ENCODE measurements around the gene ERICH6. TPM values are rescaled to one million over a fixed set of nuclear protein-coding genes. Genes with fewer than 3 reads are reported as not detected.

The ERICH6 gene
- total and polyA plus RNA-seq, 2 experiments from 2014 or later: 0.32 TPM; not detected in 1

DNA sequence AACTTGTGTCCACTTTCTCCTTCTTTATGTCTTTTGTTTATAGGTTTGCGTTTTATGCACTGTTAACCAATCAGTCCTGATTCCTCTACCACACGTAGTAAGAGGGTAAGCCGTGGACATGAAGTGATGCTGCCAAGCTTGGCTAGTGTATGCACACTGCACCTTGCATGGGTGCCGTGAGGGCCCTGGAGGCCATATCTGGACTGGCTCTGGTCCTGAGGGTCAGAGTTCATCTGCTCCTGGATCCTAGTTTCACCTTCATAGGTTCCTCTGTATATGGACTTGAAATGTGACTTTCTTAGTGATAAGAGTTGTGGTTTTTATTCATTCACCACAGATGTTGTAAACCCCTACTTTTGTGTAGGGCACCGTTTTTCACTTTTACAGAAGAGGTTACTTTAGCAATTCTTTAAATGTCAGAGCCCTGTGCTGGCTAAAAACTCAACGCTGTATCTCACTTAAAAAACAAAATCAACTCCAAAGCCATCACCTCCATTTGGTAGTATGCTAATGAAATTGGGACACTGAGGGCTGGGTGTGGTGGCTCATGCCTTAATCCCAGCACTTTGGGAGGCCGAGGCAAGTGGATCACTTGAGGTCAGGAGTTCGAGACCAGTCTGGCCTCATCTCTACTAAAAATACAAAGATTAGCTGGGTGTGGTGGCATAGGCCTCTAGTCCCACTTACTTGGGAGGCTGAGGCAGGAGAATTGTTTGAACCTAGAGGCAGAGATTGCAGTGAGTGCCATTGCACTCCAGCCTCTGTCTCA, 36.3 kb upstream of the ERICH6 start:
- Mint-ChIP-seq H3K9me3 (no peaks in the 10 kb centered on the region), H3K4me1 (peaks cover 24% of the 10 kb centered on the region), H3K27me3 (ENCODE audit: insufficient read depth, low read depth, poor library complexity) (no peaks in the 10 kb centered on the region), H3K4me3 (no peak overlapping the region), H3K36me3 (ENCODE audit: low read depth) (no peaks in the 10 kb centered on the region), H3K27ac (no peak overlapping the region)
- no peaks in the 10 kb centered on the region for H3F3A ChIP-seq (replicated peaks; ENCODE audit: low read depth)
- no peaks in the 10 kb centered on the region for H3K36me3 ChIP-seq (ENCODE audit: insufficient read depth)
- no peak overlapping the region for H3K4me2 ChIP-seq
- H4K20me1 ChIP-seq (replicated peaks; ENCODE audit: insufficient read depth): no peaks in the 10 kb centered on the region
- no peak for DNase-seq (ENCODE audit: low spot score)
- no peak for ATAC-seq
- no peaks in the 10 kb centered on the region for H3K9me2 ChIP-seq (ENCODE audit: insufficient read depth)
- H3K4me1 ChIP-seq (ENCODE audit: insufficient read depth): peaks cover 12% of the 10 kb centered on the region; the same call in 1 of the 2 replicates
- no peak for TF ChIP-seq EZH2 (IDR thresholded peaks at IDR 0.05; ENCODE audit: low read depth, unreplicated experiment)
- TF ChIP-seq POLR2AphosphoS5 (IDR thresholded peaks at IDR 0.05; ENCODE audit: low read depth): no peak
- TF ChIP-seq CREB1 (CRISPR knock-in tag; IDR thresholded peaks at IDR 0.05; ENCODE audit: low read depth): no peak
- TF ChIP-seq ZNF114 (CRISPR knock-in tag; IDR thresholded peaks at IDR 0.05): no peak
- no peak for TF ChIP-seq STAT1 (IDR thresholded peaks at IDR 0.05; ENCODE audit: unreplicated experiment)
- TF ChIP-seq JUNB (IDR thresholded peaks at IDR 0.05; ENCODE audit: unreplicated experiment): no peak
- TF ChIP-seq ETS1 (IDR thresholded peaks at IDR 0.05): no peak
- no peak for TF ChIP-seq ZNF331 (CRISPR knock-in tag; IDR thresholded peaks at IDR 0.05; ENCODE audit: low read depth)
- TF ChIP-seq, protein P1, sequence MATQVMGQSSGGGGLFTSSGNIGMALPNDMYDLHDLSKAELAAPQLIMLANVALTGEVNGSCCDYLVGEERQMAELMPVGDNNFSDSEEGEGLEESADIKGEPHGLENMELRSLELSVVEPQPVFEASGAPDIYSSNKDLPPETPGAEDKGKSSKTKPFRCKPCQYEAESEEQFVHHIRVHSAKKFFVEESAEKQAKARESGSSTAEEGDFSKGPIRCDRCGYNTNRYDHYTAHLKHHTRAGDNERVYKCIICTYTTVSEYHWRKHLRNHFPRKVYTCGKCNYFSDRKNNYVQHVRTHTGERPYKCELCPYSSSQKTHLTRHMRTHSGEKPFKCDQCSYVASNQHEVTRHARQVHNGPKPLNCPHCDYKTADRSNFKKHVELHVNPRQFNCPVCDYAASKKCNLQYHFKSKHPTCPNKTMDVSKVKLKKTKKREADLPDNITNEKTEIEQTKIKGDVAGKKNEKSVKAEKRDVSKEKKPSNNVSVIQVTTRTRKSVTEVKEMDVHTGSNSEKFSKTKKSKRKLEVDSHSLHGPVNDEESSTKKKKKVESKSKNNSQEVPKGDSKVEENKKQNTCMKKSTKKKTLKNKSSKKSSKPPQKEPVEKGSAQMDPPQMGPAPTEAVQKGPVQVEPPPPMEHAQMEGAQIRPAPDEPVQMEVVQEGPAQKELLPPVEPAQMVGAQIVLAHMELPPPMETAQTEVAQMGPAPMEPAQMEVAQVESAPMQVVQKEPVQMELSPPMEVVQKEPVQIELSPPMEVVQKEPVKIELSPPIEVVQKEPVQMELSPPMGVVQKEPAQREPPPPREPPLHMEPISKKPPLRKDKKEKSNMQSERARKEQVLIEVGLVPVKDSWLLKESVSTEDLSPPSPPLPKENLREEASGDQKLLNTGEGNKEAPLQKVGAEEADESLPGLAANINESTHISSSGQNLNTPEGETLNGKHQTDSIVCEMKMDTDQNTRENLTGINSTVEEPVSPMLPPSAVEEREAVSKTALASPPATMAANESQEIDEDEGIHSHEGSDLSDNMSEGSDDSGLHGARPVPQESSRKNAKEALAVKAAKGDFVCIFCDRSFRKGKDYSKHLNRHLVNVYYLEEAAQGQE (IDR thresholded peaks at IDR 0.05; ENCODE audit: unreplicated experiment): no peak
- TF ChIP-seq NANOG (IDR thresholded peaks at IDR 0.05; ENCODE audit: borderline replicate concordance): no peak
- TF ChIP-seq, protein P2, sequence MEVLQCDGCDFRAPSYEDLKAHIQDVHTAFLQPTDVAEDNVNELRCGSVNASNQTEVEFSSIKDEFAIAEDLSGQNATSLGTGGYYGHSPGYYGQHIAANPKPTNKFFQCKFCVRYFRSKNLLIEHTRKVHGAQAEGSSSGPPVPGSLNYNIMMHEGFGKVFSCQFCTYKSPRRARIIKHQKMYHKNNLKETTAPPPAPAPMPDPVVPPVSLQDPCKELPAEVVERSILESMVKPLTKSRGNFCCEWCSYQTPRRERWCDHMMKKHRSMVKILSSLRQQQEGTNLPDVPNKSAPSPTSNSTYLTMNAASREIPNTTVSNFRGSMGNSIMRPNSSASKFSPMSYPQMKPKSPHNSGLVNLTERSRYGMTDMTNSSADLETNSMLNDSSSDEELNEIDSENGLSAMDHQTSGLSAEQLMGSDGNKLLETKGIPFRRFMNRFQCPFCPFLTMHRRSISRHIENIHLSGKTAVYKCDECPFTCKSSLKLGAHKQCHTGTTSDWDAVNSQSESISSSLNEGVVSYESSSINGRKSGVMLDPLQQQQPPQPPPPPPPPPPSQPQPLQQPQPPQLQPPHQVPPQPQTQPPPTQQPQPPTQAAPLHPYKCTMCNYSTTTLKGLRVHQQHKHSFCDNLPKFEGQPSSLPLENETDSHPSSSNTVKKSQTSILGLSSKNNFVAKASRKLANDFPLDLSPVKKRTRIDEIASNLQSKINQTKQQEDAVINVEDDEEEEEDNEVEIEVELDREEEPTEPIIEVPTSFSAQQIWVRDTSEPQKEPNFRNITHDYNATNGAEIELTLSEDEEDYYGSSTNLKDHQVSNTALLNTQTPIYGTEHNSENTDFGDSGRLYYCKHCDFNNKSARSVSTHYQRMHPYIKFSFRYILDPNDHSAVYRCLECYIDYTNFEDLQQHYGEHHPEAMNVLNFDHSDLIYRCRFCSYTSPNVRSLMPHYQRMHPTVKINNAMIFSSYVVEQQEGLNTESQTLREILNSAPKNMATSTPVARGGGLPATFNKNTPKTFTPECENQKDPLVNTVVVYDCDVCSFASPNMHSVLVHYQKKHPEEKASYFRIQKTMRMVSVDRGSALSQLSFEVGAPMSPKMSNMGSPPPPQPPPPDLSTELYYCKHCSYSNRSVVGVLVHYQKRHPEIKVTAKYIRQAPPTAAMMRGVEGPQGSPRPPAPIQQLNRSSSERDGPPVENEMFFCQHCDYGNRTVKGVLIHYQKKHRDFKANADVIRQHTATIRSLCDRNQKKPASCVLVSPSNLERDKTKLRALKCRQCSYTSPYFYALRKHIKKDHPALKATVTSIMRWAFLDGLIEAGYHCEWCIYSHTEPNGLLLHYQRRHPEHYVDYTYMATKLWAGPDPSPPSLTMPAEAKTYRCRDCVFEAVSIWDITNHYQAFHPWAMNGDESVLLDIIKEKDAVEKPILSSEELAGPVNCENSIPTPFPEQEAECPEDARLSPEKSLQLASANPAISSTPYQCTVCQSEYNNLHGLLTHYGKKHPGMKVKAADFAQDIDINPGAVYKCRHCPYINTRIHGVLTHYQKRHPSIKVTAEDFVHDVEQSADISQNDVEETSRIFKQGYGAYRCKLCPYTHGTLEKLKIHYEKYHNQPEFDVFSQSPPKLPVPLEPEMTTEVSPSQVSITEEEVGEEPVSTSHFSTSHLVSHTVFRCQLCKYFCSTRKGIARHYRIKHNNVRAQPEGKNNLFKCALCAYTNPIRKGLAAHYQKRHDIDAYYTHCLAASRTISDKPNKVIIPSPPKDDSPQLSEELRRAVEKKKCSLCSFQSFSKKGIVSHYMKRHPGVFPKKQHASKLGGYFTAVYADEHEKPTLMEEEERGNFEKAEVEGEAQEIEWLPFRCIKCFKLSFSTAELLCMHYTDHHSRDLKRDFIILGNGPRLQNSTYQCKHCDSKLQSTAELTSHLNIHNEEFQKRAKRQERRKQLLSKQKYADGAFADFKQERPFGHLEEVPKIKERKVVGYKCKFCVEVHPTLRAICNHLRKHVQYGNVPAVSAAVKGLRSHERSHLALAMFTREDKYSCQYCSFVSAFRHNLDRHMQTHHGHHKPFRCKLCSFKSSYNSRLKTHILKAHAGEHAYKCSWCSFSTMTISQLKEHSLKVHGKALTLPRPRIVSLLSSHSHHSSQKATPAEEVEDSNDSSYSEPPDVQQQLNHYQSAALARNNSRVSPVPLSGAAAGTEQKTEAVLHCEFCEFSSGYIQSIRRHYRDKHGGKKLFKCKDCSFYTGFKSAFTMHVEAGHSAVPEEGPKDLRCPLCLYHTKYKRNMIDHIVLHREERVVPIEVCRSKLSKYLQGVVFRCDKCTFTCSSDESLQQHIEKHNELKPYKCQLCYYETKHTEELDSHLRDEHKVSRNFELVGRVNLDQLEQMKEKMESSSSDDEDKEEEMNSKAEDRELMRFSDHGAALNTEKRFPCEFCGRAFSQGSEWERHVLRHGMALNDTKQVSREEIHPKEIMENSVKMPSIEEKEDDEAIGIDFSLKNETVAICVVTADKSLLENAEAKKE (CRISPR knock-in tag; IDR thresholded peaks at IDR 0.05): no peak
- TF ChIP-seq, protein P3, sequence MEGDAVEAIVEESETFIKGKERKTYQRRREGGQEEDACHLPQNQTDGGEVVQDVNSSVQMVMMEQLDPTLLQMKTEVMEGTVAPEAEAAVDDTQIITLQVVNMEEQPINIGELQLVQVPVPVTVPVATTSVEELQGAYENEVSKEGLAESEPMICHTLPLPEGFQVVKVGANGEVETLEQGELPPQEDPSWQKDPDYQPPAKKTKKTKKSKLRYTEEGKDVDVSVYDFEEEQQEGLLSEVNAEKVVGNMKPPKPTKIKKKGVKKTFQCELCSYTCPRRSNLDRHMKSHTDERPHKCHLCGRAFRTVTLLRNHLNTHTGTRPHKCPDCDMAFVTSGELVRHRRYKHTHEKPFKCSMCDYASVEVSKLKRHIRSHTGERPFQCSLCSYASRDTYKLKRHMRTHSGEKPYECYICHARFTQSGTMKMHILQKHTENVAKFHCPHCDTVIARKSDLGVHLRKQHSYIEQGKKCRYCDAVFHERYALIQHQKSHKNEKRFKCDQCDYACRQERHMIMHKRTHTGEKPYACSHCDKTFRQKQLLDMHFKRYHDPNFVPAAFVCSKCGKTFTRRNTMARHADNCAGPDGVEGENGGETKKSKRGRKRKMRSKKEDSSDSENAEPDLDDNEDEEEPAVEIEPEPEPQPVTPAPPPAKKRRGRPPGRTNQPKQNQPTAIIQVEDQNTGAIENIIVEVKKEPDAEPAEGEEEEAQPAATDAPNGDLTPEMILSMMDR (conservative IDR thresholded peaks at IDR 0.05; ENCODE audit: low read depth in 2 of 2): no peak
- no peak for TF ChIP-seq EZH2phosphoT487 (IDR thresholded peaks at IDR 0.05; ENCODE audit: unreplicated experiment)
- no peak overlapping the region for H2AFZ ChIP-seq
- no peaks in the 10 kb centered on the region for H3K27me3 ChIP-seq (ENCODE audit: insufficient read depth)
- no peak overlapping the region for H3K27ac ChIP-seq (ENCODE audit: low read depth)
- H3K4me3 ChIP-seq: no peak overlapping the region
- no peaks in the 10 kb centered on the region; the same call in 1 of the 2 replicates for H3K79me2 ChIP-seq (replicated peaks; ENCODE audit: insufficient read depth)
